ENCODE measurements around the gene SNPH. TPM values are rescaled to one million over a fixed set of nuclear protein-coding genes. Genes with fewer than 3 reads are reported as not detected.

The SNPH gene
- total and polyA plus RNA-seq, 7 experiments from 2014 or later = 6.0 to 43.4 (median 16.7) TPM

DNA sequence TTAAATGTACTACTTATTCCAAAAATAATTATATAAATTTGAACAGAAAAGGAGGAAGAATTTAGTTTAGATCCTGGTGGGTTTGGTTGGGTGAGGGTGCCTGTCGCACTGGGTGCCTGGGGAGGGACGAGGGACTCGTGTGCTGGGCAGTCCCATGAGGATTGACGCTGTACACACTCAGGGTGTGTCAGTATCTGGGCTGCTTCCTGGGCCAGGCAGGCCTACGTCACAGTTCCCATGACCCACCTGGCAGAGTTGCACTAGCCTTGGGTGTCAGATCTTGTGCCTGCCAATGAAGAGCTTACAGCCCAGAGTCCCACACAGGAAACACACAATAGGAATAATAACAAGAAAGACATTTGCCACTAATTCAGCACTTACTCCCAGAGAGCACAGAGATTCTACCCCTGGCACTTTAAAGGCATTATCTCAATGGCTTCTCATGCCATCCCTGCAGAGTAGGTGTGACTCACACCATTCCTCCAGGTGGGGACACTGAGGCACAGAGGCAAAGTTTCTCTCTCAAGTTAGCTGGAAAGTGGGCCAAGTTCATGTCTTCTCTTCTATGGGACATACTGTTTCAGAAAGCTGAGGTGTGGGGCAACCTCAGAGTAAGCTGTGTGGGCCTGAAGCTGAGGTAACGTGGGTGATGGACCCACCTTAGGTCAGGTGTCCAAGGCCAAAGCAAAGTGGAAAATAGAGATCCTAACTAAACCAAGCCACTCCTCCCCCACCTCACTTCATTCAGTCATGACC lies 64.2 kb downstream of the SNPH start:
- DNase-seq (peak in 8 of 9 donors; percentile 23 to 83 (median 62)), ATAC-seq (peak; percentile 42)
- ChIA-PET POLR2A (interaction anchor here (1.1 to 1.7 kb wide), 2 partner anchors 62 to 64 kb away, joined by 3 to 5 read pairs; partner anchors contain the start of gene SNPH), CTCF (interaction anchor here (0.7 kb wide), 1 partner anchor 1709 kb away, joined by 3 read pairs; no protein-coding TSS in a partner anchor)
- Histone ChIP-seq H3K4me3 (ENCODE audit: low read length) (no peak overlapping the region), H3K36me3 (ENCODE audit: control insufficient read depth in 2 of 3, insufficient read depth in 3 of 3, low read length in 3 of 3) (peaks cover 0 to 34% (median 0%) of the 10 kb centered on the region in 3 experiments), H3K4me1 (ENCODE audit: control insufficient read depth in 2 of 2, insufficient read depth in 2 of 2, low read length in 2 of 2) (peaks cover 12 to 24% of the 10 kb centered on the region in 2 donors), H3K27ac (ENCODE audit: low read depth, low read length) (peak overlapping the region; percentile 74), H3K9me3 (ENCODE audit: control insufficient read depth in 2 of 3, low read length in 3 of 3) (no peaks in the 10 kb centered on the region), H3K27me3 (ENCODE audit: control insufficient read depth in 2 of 2, insufficient read depth in 2 of 2, low read length in 2 of 2) (no peaks in the 10 kb centered on the region)
- Mint-ChIP-seq H3K9me3 (no peaks in the 10 kb centered on the region), H3K27me3 (no peaks in the 10 kb centered on the region), H3K36me3 (peaks cover 0 to 17% (median 0%) of the 10 kb centered on the region in 5 donors), H3K27ac (peak overlapping the region in 5 of 9 donors; percentile 95 to 99 (median 97)), H3K4me1 (peaks cover 10 to 46% (median 40%) of the 10 kb centered on the region in 7 donors), H3K4me3 (peak overlapping the region; percentile 12 to 81 (median 56))
- intact Hi-C loops (cut with micrococcal nuclease) = no loop called here

DNA sequence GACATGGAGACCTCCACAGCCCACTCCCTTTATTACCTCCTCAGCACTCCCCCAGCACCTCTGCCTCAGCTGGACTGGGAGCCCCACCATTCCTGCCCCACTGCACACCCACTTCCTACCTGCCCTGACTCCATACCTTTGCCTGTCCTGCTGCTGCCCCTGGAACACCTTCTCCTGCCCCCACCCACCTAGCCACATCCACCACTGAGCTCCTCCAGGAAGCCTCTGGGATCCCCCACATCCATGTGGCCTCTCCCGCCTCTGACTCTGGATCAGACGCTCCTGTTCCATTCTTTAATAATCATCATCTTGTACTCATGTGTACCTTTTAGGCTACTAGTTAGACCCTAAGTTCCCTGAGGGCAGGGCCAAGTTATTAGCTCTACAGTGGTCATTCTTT lies 65.0 kb downstream of the SNPH start:
- ChIA-PET CTCF (interaction anchor here (0.7 kb wide), 1 partner anchor 1708 kb away, joined by 3 read pairs; no protein-coding TSS in a partner anchor), POLR2A (interaction anchor here (0.6 to 1.7 kb wide), 3 partner anchors 56 to 338 kb away, joined by 3 to 5 read pairs (median 3); no protein-coding TSS in a partner anchor)
- Mint-ChIP-seq H3K36me3 (peaks cover 0 to 20% (median 0%) of the 10 kb centered on the region in 5 donors), H3K27ac (peak overlapping the region in 5 of 9 donors; percentile 41 to 99 (median 79)), H3K4me1 (peaks cover 16 to 53% (median 45%) of the 10 kb centered on the region in 7 donors), H3K4me3 (peak overlapping the region in 5 of 10 donors; percentile 10 to 72 (median 45)), H3K27me3 (no peaks in the 10 kb centered on the region), H3K9me3 (no peaks in the 10 kb centered on the region)
- Histone ChIP-seq H3K27ac (ENCODE audit: low read depth, low read length) (peak overlapping the region; percentile 74), H3K9me3 (ENCODE audit: control insufficient read depth in 2 of 3, low read length in 3 of 3) (no peaks in the 10 kb centered on the region), H3K36me3 (ENCODE audit: control insufficient read depth in 2 of 3, insufficient read depth in 3 of 3, low read length in 3 of 3) (peaks cover 0 to 34% (median 0%) of the 10 kb centered on the region in 3 experiments), H3K27me3 (ENCODE audit: control insufficient read depth in 2 of 2, insufficient read depth in 2 of 2, low read length in 2 of 2) (no peaks in the 10 kb centered on the region), H3K4me3 (ENCODE audit: low read length) (no peak overlapping the region), H3K4me1 (ENCODE audit: control insufficient read depth in 2 of 2, insufficient read depth in 2 of 2, low read length in 2 of 2) (peaks cover 7 to 20% of the 10 kb centered on the region in 2 donors)
- DNase-seq (no peak), ATAC-seq (no peak)
- intact Hi-C loops (cut with micrococcal nuclease) = no loop called here

DNA sequence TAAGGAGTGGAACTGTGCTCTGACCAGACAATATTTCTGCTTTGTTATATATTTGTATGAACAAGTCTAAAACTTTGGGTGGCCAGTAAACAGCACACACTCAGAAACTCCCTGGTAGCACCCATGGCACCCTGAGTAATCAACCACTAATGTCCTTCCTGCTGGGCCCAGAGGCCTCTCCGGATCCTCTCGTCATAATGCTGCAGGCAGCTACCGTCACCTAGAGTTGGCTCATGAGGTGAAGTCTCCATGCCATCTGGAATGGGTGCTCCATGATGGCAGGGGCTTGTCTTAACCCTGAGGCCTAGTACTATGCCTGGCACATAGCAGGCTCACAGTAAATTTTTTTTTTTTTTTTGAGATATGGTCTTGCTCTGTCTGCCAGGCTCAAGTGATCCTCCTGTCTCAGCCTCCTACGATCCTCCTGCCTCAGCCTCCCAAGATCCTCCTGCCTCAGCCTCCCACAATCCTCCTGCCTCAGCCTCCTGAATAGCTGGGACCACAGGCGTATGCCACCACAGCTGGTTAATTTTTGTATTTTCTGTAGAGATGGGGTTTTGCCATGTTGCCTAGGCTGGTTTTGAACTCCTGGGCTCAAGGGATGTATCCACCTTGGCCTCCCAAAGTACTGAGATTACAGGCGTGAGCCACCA lies 65.8 kb downstream of the SNPH start:
- H3K4me1 Mint-ChIP-seq = peaks cover 23 to 60% (median 50%) of the 10 kb centered on the region in 7 donors
- peaks cover 0 to 20% (median 0%) of the 10 kb centered on the region in 5 donors for H3K36me3 Mint-ChIP-seq
- no peaks in the 10 kb centered on the region for H3K9me3 ChIP-seq (ENCODE audit: control insufficient read depth in 2 of 3, low read length in 3 of 3)
- H3K4me3 Mint-ChIP-seq = peak overlapping the region in 2 of 10 donors; percentile 45 to 72
- no peaks in the 10 kb centered on the region for H3K9me3 Mint-ChIP-seq
- DNase-seq = peak in 1 of 9 donors; percentile 12
- no peak overlapping the region for H3K27ac ChIP-seq (ENCODE audit: low read depth, low read length)
- H3K4me3 ChIP-seq (ENCODE audit: low read length) = no peak overlapping the region
- H3K36me3 ChIP-seq (ENCODE audit: control insufficient read depth in 2 of 3, insufficient read depth in 3 of 3, low read length in 3 of 3) = peaks cover 0 to 34% (median 0%) of the 10 kb centered on the region in 3 experiments
- no peak for ATAC-seq
- CTCF ChIA-PET = no interaction called here
- intact Hi-C loops (cut with micrococcal nuclease) = no loop called here
- no peaks in the 10 kb centered on the region for H3K27me3 ChIP-seq (ENCODE audit: control insufficient read depth in 2 of 2, insufficient read depth in 2 of 2, low read length in 2 of 2)
- no peaks in the 10 kb centered on the region for H3K27me3 Mint-ChIP-seq
- POLR2A ChIA-PET = interaction anchor here (0.8 to 0.9 kb wide), 2 partner anchors 55 to 67 kb away, joined by 3 read pairs; no protein-coding TSS in a partner anchor
- H3K27ac Mint-ChIP-seq = peak overlapping the region in 7 of 9 donors; percentile 20 to 99 (median 64)
- peaks cover 0 to 12% of the 10 kb centered on the region in 2 donors for H3K4me1 ChIP-seq (ENCODE audit: control insufficient read depth in 2 of 2, insufficient read depth in 2 of 2, low read length in 2 of 2)

DNA sequence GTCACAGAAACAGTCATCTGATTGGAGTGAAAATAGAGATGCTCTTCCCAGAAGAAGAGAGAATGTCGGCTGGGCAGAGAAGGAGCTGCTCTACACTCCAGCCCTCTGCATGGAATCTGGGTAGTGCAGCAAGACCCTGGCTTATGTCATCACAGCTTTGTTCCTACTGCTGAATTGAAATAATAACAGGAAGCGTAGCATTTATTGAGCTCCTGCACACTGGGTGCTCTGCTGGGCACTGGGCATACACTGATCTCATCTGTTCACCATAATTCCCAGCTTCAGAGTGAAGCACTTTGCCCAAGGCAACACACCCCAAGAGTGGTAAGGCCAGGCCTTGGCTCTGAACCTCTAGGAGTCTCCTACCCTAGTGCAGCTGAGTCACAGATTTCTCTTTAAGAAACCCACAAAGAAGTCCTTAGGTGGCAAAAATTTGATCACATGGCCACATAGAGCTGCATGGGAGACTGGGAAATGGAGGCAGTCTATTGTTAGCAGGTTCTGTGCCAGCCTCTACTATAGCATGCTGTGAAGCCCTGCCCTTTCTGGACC lies 66.7 kb downstream of the SNPH start:
- Histone ChIP-seq H3K36me3 (ENCODE audit: control insufficient read depth in 2 of 3, insufficient read depth in 3 of 3, low read length in 3 of 3) (peaks cover 0 to 34% (median 0%) of the 10 kb centered on the region in 3 experiments), H3K4me1 (ENCODE audit: control insufficient read depth in 2 of 2, insufficient read depth in 2 of 2, low read length in 2 of 2) (peaks cover 0 to 15% of the 10 kb centered on the region in 2 donors), H3K9me3 (ENCODE audit: control insufficient read depth in 2 of 3, low read length in 3 of 3) (no peaks in the 10 kb centered on the region), H3K4me3 (ENCODE audit: low read length) (no peak overlapping the region), H3K27me3 (ENCODE audit: control insufficient read depth in 2 of 2, insufficient read depth in 2 of 2, low read length in 2 of 2) (no peaks in the 10 kb centered on the region), H3K27ac (ENCODE audit: low read depth, low read length) (no peak overlapping the region)
- ChIA-PET CTCF (no interaction called here), POLR2A (interaction anchor here (0.9 to 1.3 kb wide), 2 partner anchors 67 to 103 kb away, joined by 3 read pairs; no protein-coding TSS in a partner anchor)
- Mint-ChIP-seq H3K4me1 (peaks cover 31 to 67% (median 57%) of the 10 kb centered on the region in 7 donors), H3K4me3 (no peak overlapping the region), H3K9me3 (no peaks in the 10 kb centered on the region), H3K27ac (peak overlapping the region in 3 of 9 donors; percentile 28 to 99 (median 52)), H3K36me3 (peaks cover 0 to 20% (median 0%) of the 10 kb centered on the region in 5 donors), H3K27me3 (no peaks in the 10 kb centered on the region)
- intact Hi-C loops (cut with micrococcal nuclease) = no loop called here
- DNase-seq (no peak), ATAC-seq (no peak)

DNA sequence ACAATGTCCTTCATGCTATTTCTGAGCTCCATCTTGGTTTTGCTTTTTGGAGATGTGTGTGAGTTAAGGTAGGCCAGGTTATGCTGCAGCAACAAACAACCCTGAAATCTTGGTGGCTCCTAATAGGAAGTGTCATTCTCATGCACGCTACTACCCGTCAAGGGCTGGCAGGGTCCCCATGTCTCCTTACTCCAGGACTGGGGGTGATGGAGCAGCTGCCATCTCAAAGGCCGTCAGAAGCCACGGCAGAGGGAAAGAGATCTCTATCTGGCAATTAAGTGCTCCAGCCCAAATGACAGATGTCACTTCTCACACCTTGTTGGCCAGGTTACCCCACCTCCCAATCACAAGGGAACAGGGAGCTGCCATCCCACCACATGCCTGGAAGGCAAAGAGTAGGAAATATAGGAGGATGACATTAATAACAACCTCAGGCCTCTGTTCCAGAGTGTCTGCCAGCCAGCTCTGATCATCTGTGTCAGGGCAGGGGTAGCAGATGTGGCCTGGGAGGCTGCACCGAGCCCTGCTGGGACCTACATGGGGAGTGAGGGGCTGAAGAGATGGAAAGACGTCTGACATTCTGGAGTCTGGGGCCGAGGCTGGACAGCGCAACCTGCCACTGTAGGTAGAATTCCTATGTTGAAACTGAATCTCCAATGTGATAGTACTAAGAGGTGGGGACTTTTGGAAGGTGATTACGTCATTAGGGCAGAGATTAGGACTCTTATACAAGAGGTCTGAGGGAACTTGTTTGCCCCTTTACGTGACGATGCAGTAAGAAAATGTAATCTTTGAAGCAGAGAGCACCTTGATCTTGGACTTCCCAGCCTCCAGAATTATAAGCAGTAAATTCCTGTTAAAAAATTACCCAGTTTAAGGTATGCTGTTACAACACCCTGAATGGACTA lies 67.6 kb downstream of the SNPH start:
- Histone ChIP-seq H3K36me3 (ENCODE audit: control insufficient read depth in 2 of 3, insufficient read depth in 3 of 3, low read length in 3 of 3) (peaks cover 0 to 30% (median 0%) of the 10 kb centered on the region in 3 experiments), H3K4me3 (ENCODE audit: low read length) (no peak overlapping the region), H3K4me1 (ENCODE audit: control insufficient read depth in 2 of 2, insufficient read depth in 2 of 2, low read length in 2 of 2) (peaks cover 0 to 21% of the 10 kb centered on the region in 2 donors), H3K9me3 (ENCODE audit: control insufficient read depth in 2 of 3, low read length in 3 of 3) (no peaks in the 10 kb centered on the region), H3K27me3 (ENCODE audit: control insufficient read depth in 2 of 2, insufficient read depth in 2 of 2, low read length in 2 of 2) (no peaks in the 10 kb centered on the region), H3K27ac (ENCODE audit: low read depth, low read length) (no peak overlapping the region)
- ChIA-PET CTCF (no interaction called here), POLR2A (interaction anchor here (1.3 kb wide), 1 partner anchor 102 kb away, joined by 3 read pairs; no protein-coding TSS in a partner anchor)
- Mint-ChIP-seq H3K27ac (peak overlapping the region in 4 of 9 donors; percentile 4 to 51 (median 28)), H3K27me3 (no peaks in the 10 kb centered on the region), H3K9me3 (no peaks in the 10 kb centered on the region), H3K4me3 (no peak overlapping the region), H3K4me1 (peaks cover 30 to 69% (median 62%) of the 10 kb centered on the region in 7 donors), H3K36me3 (peaks cover 0 to 20% (median 0%) of the 10 kb centered on the region in 5 donors)
- no peak for ATAC-seq
- no peak for DNase-seq
- intact Hi-C loops (cut with micrococcal nuclease) = no loop called here
